ENCODE measurements around the gene CD14. TPM values are rescaled to one million over a fixed set of nuclear protein-coding genes. Genes with fewer than 3 reads are reported as not detected.
A peak's percentile ranks its signal among the peaks of the same experiment; 100 is the strongest.
"Not testable (repeated sequence)": the region's sequence is repeated elsewhere in the genome, so short reads cannot be mapped to it uniquely, and the experiment has no call there.

CD14 gene
- total and polyA plus RNA-seq, 7 experiments from 2014 or later = 0.56 to 198 (median 8.8) TPM

DNA sequence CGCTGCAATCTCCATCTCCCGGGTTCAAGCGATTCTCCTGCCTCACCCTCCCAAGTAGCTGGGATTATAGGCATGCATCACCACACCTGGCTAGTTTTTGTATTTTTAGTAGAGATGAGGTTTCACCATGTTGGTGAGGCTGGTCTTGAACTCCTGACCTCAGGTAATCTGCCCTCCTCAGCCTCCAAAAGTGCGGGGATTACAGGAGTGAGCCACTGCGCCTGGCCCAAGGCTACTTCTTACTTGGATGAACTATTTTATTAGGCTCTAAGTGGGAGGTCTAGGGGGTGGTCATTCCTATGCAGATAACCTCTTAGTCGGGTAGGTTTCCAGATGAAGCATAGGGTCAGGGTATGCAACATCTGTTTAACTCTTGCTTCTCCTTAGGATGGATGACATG lies 27.4 kb upstream of the CD14 start:
- peaks cover 26 to 76% (median 36%) of the 10 kb centered on the region in 3 experiments for H3K36me3 ChIP-seq (ENCODE audit: control insufficient read depth in 2 of 3, insufficient read depth in 3 of 3, low read length in 3 of 3)
- DNase-seq; H3K9me3 Mint-ChIP-seq; H3K4me1 ChIP-seq (ENCODE audit: control insufficient read depth in 2 of 2, insufficient read depth in 2 of 2, low read length in 2 of 2); H3K4me3 ChIP-seq (ENCODE audit: low read length); H3K27me3 Mint-ChIP-seq; CTCF ChIA-PET; H3K27me3 ChIP-seq (ENCODE audit: control insufficient read depth in 2 of 2, insufficient read depth in 2 of 2, low read length in 2 of 2); ATAC-seq; H3K27ac ChIP-seq (ENCODE audit: low read depth, low read length); intact Hi-C loops (cut with micrococcal nuclease); H3K9me3 ChIP-seq (ENCODE audit: control insufficient read depth in 2 of 3, low read length in 3 of 3); H3K4me3 Mint-ChIP-seq: not testable (repeated sequence)
- Mint-ChIP-seq H3K36me3 (peaks cover 24 to 53% (median 36%) of the 10 kb centered on the region in 5 donors), H3K4me1 (peaks cover 3 to 18% (median 14%) of the 10 kb centered on the region in 7 donors), H3K27ac (peak overlapping the region in 3 of 9 donors; percentile 27 to 34 (median 29))
- POLR2A ChIA-PET = interaction anchor here (1.5 kb wide), 1 partner anchor 13 kb away, joined by 3 read pairs; the partner anchor contains the start of genes IK and NDUFA2

- H3K27ac Mint-ChIP-seq = peak overlapping the region in 6 of 9 donors; percentile 4 to 84 (median 50)
- Histone ChIP-seq H3K4me1 (ENCODE audit: control insufficient read depth in 2 of 2, insufficient read depth in 2 of 2, low read length in 2 of 2) (no peaks in the 10 kb centered on the region), H3K27ac (ENCODE audit: low read depth, low read length) (no peak overlapping the region), H3K9me3 (ENCODE audit: control insufficient read depth in 2 of 3, low read length in 3 of 3) (no peaks in the 10 kb centered on the region), H3K4me3 (ENCODE audit: low read length) (no peak overlapping the region), H3K36me3 (ENCODE audit: control insufficient read depth in 2 of 3, insufficient read depth in 3 of 3, low read length in 3 of 3) (peaks cover 39 to 86% (median 50%) of the 10 kb centered on the region in 3 experiments), H3K27me3 (ENCODE audit: control insufficient read depth in 2 of 2, insufficient read depth in 2 of 2, low read length in 2 of 2) (no peaks in the 10 kb centered on the region)
- peaks cover 7 to 18% (median 11%) of the 10 kb centered on the region in 7 donors for H3K4me1 Mint-ChIP-seq
- DNase-seq (no peak), ATAC-seq (no peak)
- H3K36me3 Mint-ChIP-seq = peaks cover 23 to 67% (median 49%) of the 10 kb centered on the region in 5 donors
- POLR2A ChIA-PET = interaction anchor here (1.6 kb wide), 1 partner anchor 12 kb away, joined by 12 read pairs; the partner anchor contains the start of genes IK and NDUFA2
- no peak overlapping the region for H3K4me3 Mint-ChIP-seq
- H3K9me3 Mint-ChIP-seq = peaks cover 0 to 1% (median 0%) of the 10 kb centered on the region in 11 donors
- intact Hi-C loops (cut with micrococcal nuclease) = no loop called here
- CTCF ChIA-PET = no interaction called here
- H3K27me3 Mint-ChIP-seq = no peaks in the 10 kb centered on the region
Measured at GRCh38 chr5:140658870-140659269, 25.9 kb upstream of the CD14 start.

DNA sequence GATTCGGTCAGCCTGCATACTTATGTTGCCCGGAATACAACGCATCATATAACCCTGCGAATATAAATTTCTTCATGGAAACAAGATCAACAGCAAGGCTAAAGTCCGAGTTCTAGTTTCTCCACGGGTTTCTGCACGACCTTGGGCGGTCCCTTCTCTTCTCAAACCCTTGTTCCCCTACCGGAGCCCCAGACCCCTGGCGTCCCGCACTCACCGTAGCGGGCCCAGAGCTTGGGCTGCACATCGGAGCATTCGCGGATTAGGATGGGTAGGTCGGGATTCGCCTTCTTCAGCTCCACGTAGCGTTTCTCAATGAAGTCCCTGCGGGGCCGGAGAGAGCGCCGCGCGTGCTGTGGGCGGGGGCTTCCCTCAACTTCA lies 14.1 kb upstream of the CD14 start:
- no peak for DNase-seq
- Histone ChIP-seq H3K27ac (ENCODE audit: low read depth, low read length) (peak overlapping the region; percentile 95), H3K9me3 (ENCODE audit: control insufficient read depth in 2 of 3, low read length in 3 of 3) (no peaks in the 10 kb centered on the region), H3K4me1 (ENCODE audit: control insufficient read depth in 2 of 2, insufficient read depth in 2 of 2, low read length in 2 of 2) (peaks cover 18% of the 10 kb centered on the region in 2 donors), H3K27me3 (ENCODE audit: control insufficient read depth in 2 of 2, insufficient read depth in 2 of 2, low read length in 2 of 2) (no peaks in the 10 kb centered on the region), H3K36me3 (ENCODE audit: control insufficient read depth in 2 of 3, insufficient read depth in 3 of 3, low read length in 3 of 3) (peaks cover 2 to 62% (median 16%) of the 10 kb centered on the region in 3 experiments), H3K4me3 (ENCODE audit: low read length) (peak overlapping the region; percentile 80)
- no peak for ATAC-seq
- H3K27me3 Mint-ChIP-seq = no peaks in the 10 kb centered on the region
- H3K36me3 Mint-ChIP-seq = peaks cover 6 to 34% (median 27%) of the 10 kb centered on the region in 5 donors
- H3K9me3 Mint-ChIP-seq = peaks cover 0 to 5% (median 0%) of the 10 kb centered on the region in 11 donors
- intact Hi-C loops (cut with micrococcal nuclease) = loop anchor here (1.0 to 2.0 kb wide), 12 partner anchors 8 to 536 kb away; partner anchors contain the start of genes ANKHD1 (in 2 of the 2), APBB3 (in 2 of the 2), HARS1 (in 2 of the 2) and HARS2 (in 2 of the 2)
- H3K27ac Mint-ChIP-seq = peak overlapping the region; percentile 93 to 100 (median 99)
- H3K4me3 Mint-ChIP-seq = peak overlapping the region; percentile 88 to 100 (median 98)
- POLR2A ChIA-PET = interaction anchor here (0.6 to 4.9 kb wide), 42 partner anchors 8 to 673 kb away, joined by 3 to 51 read pairs (median 6); partner anchors contain the start of genes ANKHD1, APBB3, CD14 and EIF4EBP3
- CTCF ChIA-PET = interaction anchor here (0.6 to 1.8 kb wide), 9 partner anchors 18 to 920 kb away, joined by 3 to 11 read pairs (median 4); partner anchors contain the start of genes DND1, EIF4EBP3 and SRA1
- H3K4me1 Mint-ChIP-seq = peaks cover 32 to 72% (median 61%) of the 10 kb centered on the region in 7 donors

DNA sequence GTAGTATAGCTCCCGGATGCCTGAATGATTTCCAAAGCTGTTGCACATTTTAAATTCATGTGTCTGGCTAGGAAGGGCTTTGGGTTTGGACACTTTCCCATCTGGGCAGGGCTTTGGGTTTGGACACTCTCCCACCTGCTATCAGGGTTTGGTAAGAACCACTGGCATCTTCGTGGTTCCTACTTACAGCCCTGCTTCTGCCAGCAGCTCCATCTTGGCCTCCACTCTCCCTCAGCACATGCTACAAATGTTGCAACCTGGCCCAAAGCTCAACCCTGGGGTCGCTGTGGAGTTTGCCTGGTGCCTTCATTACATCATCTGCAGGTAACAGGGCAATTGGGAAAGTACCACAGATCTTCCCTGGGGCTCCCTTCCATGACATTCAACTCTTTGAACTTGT lies 9.7 kb upstream of the CD14 start:
- peaks cover 35 to 80% (median 64%) of the 10 kb centered on the region in 7 donors for H3K4me1 Mint-ChIP-seq
- H3K36me3 Mint-ChIP-seq = peaks cover 0 to 26% (median 6%) of the 10 kb centered on the region in 5 donors
- Histone ChIP-seq H3K27me3 (ENCODE audit: control insufficient read depth in 2 of 2, insufficient read depth in 2 of 2, low read length in 2 of 2) (no peaks in the 10 kb centered on the region), H3K27ac (ENCODE audit: low read depth, low read length) (no peak overlapping the region), H3K4me1 (ENCODE audit: control insufficient read depth in 2 of 2, insufficient read depth in 2 of 2, low read length in 2 of 2) (peaks cover 13 to 16% of the 10 kb centered on the region in 2 donors), H3K4me3 (ENCODE audit: low read length) (no peak overlapping the region), H3K36me3 (ENCODE audit: control insufficient read depth in 2 of 3, insufficient read depth in 3 of 3, low read length in 3 of 3) (peaks cover 0 to 40% (median 0%) of the 10 kb centered on the region in 3 experiments), H3K9me3 (ENCODE audit: control insufficient read depth in 2 of 3, low read length in 3 of 3) (no peaks in the 10 kb centered on the region)
- H3K4me3 Mint-ChIP-seq = no peak overlapping the region
- no peak for DNase-seq
- intact Hi-C loops (cut with micrococcal nuclease) = no loop called here
- H3K9me3 Mint-ChIP-seq = peaks cover 0 to 2% (median 0%) of the 10 kb centered on the region in 11 donors
- peak overlapping the region in 3 of 9 donors; percentile 18 to 36 (median 23) for H3K27ac Mint-ChIP-seq
- POLR2A ChIA-PET = interaction anchor here (0.6 to 2.0 kb wide), 4 partner anchors 54 to 95 kb away, joined by 3 to 7 read pairs (median 4); partner anchors contain the start of gene EIF4EBP3
- CTCF ChIA-PET = interaction anchor here (1.6 kb wide), 1 partner anchor 68 kb away, joined by 5 read pairs; no protein-coding TSS in a partner anchor
- no peak for ATAC-seq
- H3K27me3 Mint-ChIP-seq = no peaks in the 10 kb centered on the region

GRCh38 chr5:140641716-140642115 lies 8.7 kb upstream of the CD14 start:
- peak overlapping the region in 6 of 9 donors; percentile 3 to 90 (median 24) for H3K27ac Mint-ChIP-seq
- H3K9me3 Mint-ChIP-seq = no peaks in the 10 kb centered on the region
- intact Hi-C loops (cut with micrococcal nuclease) = no loop called here
- no peaks in the 10 kb centered on the region for H3K27me3 Mint-ChIP-seq
- Histone ChIP-seq H3K27me3 (ENCODE audit: control insufficient read depth in 2 of 2, insufficient read depth in 2 of 2, low read length in 2 of 2) (no peaks in the 10 kb centered on the region), H3K4me1 (ENCODE audit: control insufficient read depth in 2 of 2, insufficient read depth in 2 of 2, low read length in 2 of 2) (peaks cover 12 to 14% of the 10 kb centered on the region in 2 donors), H3K4me3 (ENCODE audit: low read length) (no peak overlapping the region), H3K9me3 (ENCODE audit: control insufficient read depth in 2 of 3, low read length in 3 of 3) (no peaks in the 10 kb centered on the region), H3K27ac (ENCODE audit: low read depth, low read length) (no peak overlapping the region), H3K36me3 (ENCODE audit: control insufficient read depth in 2 of 3, insufficient read depth in 3 of 3, low read length in 3 of 3) (peaks cover 0 to 40% (median 0%) of the 10 kb centered on the region in 3 experiments)
- DNase-seq = no peak
- ATAC-seq = no peak
- peaks cover 32 to 74% (median 58%) of the 10 kb centered on the region in 7 donors for H3K4me1 Mint-ChIP-seq
- ChIA-PET POLR2A (interaction anchor here (1.3 kb wide), 1 partner anchor 240 kb away, joined by 3 read pairs; the partner anchor contains the start of gene ANKHD1), CTCF (interaction anchor here (0.6 to 1.6 kb wide), 2 partner anchors 56 to 69 kb away, joined by 3 to 5 read pairs; no protein-coding TSS in a partner anchor)
- H3K36me3 Mint-ChIP-seq = peaks cover 0 to 25% (median 6%) of the 10 kb centered on the region in 5 donors
- peak overlapping the region in 2 of 10 donors; percentile 23 to 90 for H3K4me3 Mint-ChIP-seq

DNA sequence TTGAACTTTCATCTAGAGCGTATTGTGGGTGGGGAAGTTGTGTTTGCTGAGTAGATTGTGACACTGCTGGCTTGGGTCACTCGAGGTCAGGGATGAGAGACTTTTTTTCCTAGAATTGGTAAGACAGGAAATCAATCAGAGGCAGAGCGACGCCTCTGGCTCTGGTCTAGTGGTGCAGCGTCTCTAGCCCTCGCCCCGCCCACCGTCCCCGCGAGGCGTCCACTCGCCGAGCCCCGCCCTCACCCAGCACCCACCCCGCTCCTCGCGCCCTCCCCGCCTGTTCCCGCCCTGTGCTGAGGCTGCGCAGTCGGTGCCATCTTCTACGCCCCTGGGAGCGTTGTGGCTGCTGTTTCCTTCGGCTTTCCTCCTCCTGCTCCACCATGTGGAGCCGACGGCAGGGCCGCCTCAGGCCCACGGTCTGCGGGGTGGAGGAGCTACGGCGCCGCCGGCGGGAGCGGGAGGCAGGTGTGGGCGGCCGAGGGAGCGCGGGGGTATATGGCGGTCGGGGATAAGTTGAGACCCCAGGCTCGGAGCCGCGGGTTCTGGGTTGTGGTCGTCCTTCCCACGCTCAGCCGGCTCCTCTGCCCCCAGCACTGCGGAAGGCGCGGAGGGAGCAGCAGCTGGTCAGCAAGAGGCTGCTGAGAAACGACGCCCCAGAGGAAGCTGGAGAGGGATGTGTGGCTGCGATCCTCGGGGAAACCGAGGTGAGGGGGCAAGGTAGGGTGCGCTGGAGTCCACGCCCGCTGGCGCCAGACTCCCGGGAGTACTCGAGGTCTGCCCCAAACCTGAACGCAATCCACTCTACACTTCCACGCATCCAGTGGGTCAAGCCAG lies 6.4 kb upstream of the CD14 start, which contains the start of gene TMCO6:
Gene TMCO6 (plus strand): TSS at position 304 of the 834 bp plus-strand sequence. CDS start 77 bp downstream, at position 381.
- peaks cover 0 to 26% (median 0%) of the 10 kb centered on the region in 3 experiments for H3K36me3 ChIP-seq (ENCODE audit: control insufficient read depth in 2 of 3, insufficient read depth in 3 of 3, low read length in 3 of 3)
- Mint-ChIP-seq H3K27ac (peak within 1 kb of the TSS; percentile 87 to 100 (median 93)), H3K9me3 (no peaks in the 10 kb centered on the region), H3K36me3 (peaks cover 0 to 19% (median 4%) of the 10 kb centered on the region in 5 donors), H3K4me3 (peak within 1 kb of the TSS; percentile 86 to 97 (median 93)), H3K27me3 (no peaks in the 10 kb centered on the region), H3K4me1 (peaks cover 21 to 54% (median 40%) of the 10 kb centered on the region in 7 donors)
- no peaks in the 10 kb centered on the region for H3K9me3 ChIP-seq (ENCODE audit: control insufficient read depth in 2 of 3, low read length in 3 of 3)
- ATAC-seq (peak; percentile 99), DNase-seq (peak; percentile 89 to 96 (median 94))
- no peaks in the 10 kb centered on the region for H3K27me3 ChIP-seq (ENCODE audit: control insufficient read depth in 2 of 2, insufficient read depth in 2 of 2, low read length in 2 of 2)
- intact Hi-C loops (cut with micrococcal nuclease) = loop anchor here (1.0 to 5.0 kb wide), 18 partner anchors 8 to 1442 kb away; partner anchors contain the start of genes ANKHD1 (in 2 of the 2), APBB3 (in 2 of the 2), CYSTM1 (in 2 of the 2) and EIF4EBP3 (in 2 of the 2)
- CTCF ChIA-PET = interaction anchor here (0.5 to 1.0 kb wide), 4 partner anchors 39 to 133 kb away, joined by 3 read pairs; no protein-coding TSS in a partner anchor
- H3K4me3 ChIP-seq (ENCODE audit: low read length) = peak within 1 kb of the TSS; percentile 66
- POLR2A ChIA-PET = interaction anchor here (0.7 to 3.5 kb wide), 16 partner anchors 8 to 997 kb away, joined by 3 to 26 read pairs (median 4); partner anchors contain the start of genes ANKHD1, APBB3, EIF4EBP3 and HARS1
- H3K4me1 ChIP-seq (ENCODE audit: control insufficient read depth in 2 of 2, insufficient read depth in 2 of 2, low read length in 2 of 2) = peaks cover 6% of the 10 kb centered on the region in 2 donors
- peak within 1 kb of the TSS; percentile 79 for H3K27ac ChIP-seq (ENCODE audit: low read depth, low read length)
